ENCODE measurements around the gene KIF21A.

DNA sequence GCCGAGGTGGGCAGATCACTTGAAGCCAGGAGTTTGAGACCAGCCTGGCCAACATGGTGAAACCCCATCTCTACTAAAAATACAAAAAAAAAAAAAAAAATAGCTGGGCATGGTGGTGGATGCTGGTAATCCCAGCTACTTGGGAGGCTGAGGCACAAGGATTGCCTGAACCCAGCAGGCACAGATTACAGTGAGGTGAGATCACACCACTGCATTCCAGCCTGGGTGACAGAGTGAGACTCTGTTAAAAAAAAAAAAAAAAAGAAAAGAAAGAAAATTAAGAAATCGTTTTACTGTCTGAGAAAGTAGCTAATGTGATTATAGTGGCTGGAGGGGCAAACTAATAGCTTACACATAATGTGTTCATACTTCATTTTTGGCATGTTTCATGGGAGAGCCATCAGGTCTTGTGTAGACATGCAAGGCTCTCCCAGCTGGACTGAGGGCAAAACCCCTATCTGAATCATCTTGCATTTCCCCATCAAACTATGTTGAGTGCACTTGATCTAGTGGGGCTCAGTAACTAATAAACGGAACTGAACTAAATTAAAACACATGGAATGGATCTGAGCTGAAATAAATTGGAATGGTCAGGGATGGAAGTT, 16.2 kb downstream of the KIF21A start:
- TF ChIP-seq CTCF (IDR thresholded peaks at IDR 0.05): no peak
- no peak for TF ChIP-seq POLR2AphosphoS5 (IDR thresholded peaks at IDR 0.05)
- TF ChIP-seq POLR2A (IDR thresholded peaks at IDR 0.05): no peak
- TF ChIP-seq EP300 (IDR thresholded peaks at IDR 0.05): no peak
